GM23338 (cell line): ENCODE results near the gene TEDC2. TPM values are rescaled to one million over a fixed set of nuclear protein-coding genes. Genes with fewer than 3 reads are reported as not detected.

Experiments used
- ATAC-seq: fragments of 200-7000 bp; cut with Tn5 transposase; 3 replicates; pipeline ENCODE4 v1.9.1; 2020
- DNase-seq: peaks from one replicate; pipeline ENCODE4 v3.0.0-alpha.2; 2015; ENCODE audit warnings: low spot score
- H2AFZ ChIP-seq: fragments of 200-600 bp; sonication (generic); 2 replicates; pipeline ENCODE4 v1.8.0; 2016; ENCODE audit warnings: antibody characterized with exemption, mild to moderate bottlenecking, moderate library complexity
- H3F3A ChIP-seq: fragments of 200-600 bp; sonication (generic); replicated peaks from 2 replicates; pipeline ENCODE4 v1.8.0; 2017; ENCODE audit warnings: antibody characterized with exemption, mixed run types, low read depth
- H3K27ac ChIP-seq: fragments of 200-600 bp; sonication (generic); 2 replicates; pipeline ENCODE4 v1.6.1; 2016; ENCODE audit warnings: low read depth
- H3K27me3 ChIP-seq: fragments of 200-600 bp; sonication (generic); 2 replicates; pipeline ENCODE4 v1.8.0; 2016; ENCODE audit warnings: mild to moderate bottlenecking, mixed run types, moderate library complexity; ENCODE audit not compliant: insufficient read depth
- H3K36me3 ChIP-seq: fragments of 200-600 bp; sonication (generic); 2 replicates; pipeline ENCODE4 v1.8.0; 2016; ENCODE audit warnings: mild to moderate bottlenecking; ENCODE audit not compliant: insufficient read depth
- H3K4me1 ChIP-seq: fragments of 200-600 bp; sonication (generic); 2 replicates; pipeline ENCODE4 v1.8.0; 2016; ENCODE audit warnings: mild to moderate bottlenecking, moderate library complexity; ENCODE audit not compliant: insufficient read depth
- H3K4me2 ChIP-seq: fragments of 200-600 bp; sonication (generic); 2 replicates; pipeline ENCODE4 v1.7.1; 2017; ENCODE audit warnings: mixed run types
- H3K4me3 ChIP-seq: fragments of 200-600 bp; sonication (generic); 2 replicates; pipeline ENCODE4 v1.6.1; 2016; ENCODE audit warnings: mixed run types
- H3K79me2 ChIP-seq: fragments of 200-600 bp; sonication (generic); replicated peaks from 2 replicates; pipeline ENCODE4 v1.8.0; 2017; ENCODE audit warnings: mild to moderate bottlenecking; ENCODE audit not compliant: insufficient read depth
- H3K9me2 ChIP-seq: fragments of 200-600 bp; sonication (generic); 2 replicates; pipeline ENCODE4 v1.8.0; 2017; ENCODE audit not compliant: insufficient read depth
- H4K20me1 ChIP-seq: fragments of 200-600 bp; sonication (generic); replicated peaks from 2 replicates; pipeline ENCODE4 v1.8.0; 2017; ENCODE audit warnings: mild to moderate bottlenecking; ENCODE audit not compliant: insufficient read depth
- H3K27ac Mint-ChIP-seq: 2 replicates; pipeline ENCODE4 v1.8.0; 2020; ENCODE audit warnings: inconsistent platforms, mild to moderate bottlenecking, moderate library complexity, mixed read lengths
- H3K27me3 Mint-ChIP-seq: 3 replicates; pipeline ENCODE4 v1.8.0; 2022; ENCODE audit warnings: low read depth, mild to moderate bottlenecking, moderate library complexity, mixed read lengths, inconsistent platforms; ENCODE audit not compliant: insufficient read depth, poor library complexity
- H3K36me3 Mint-ChIP-seq: 3 replicates; pipeline ENCODE4 v1.8.0; 2021; ENCODE audit warnings: low read depth, mild to moderate bottlenecking, inconsistent platforms, moderate library complexity, mixed read lengths
- H3K4me1 Mint-ChIP-seq: 3 replicates; pipeline ENCODE4 v1.8.0; 2020; ENCODE audit warnings: mild to moderate bottlenecking, inconsistent platforms, mixed read lengths
- H3K4me3 Mint-ChIP-seq: 3 replicates; pipeline ENCODE4 v1.8.0; 2021; ENCODE audit warnings: moderate library complexity, mild to moderate bottlenecking, inconsistent platforms, mixed read lengths
- H3K9me3 Mint-ChIP-seq: 3 replicates; pipeline ENCODE4 v1.8.0; 2020; ENCODE audit warnings: moderate library complexity, mild to moderate bottlenecking, inconsistent platforms, mixed read lengths
- CREB1 ChIP-seq: fragments of 250-450 bp; sonication (Bioruptor Pico); IDR thresholded peaks from 2 replicates; pipeline ENCODE4 v1.5.0; 2020; ENCODE audit warnings: low read depth, mild to moderate bottlenecking, moderate library complexity
- CTCF ChIP-seq, 2 experiments: fragments of 200-600 bp in 1 of 2; sonication (generic) in 1 of 2; conservative IDR thresholded peaks; 2 replicates each; pipeline versions ENCODE4 v1.5.1 to v1.6.1; 2016 to 2017; ENCODE audit warnings: antibody characterized with exemption in 2 of 2, low read depth in 2 of 2, mild to moderate bottlenecking in 2 of 2, moderate library complexity in 1 of 2
- ETS1 ChIP-seq: IDR thresholded peaks from 2 replicates; pipeline ENCODE4 v1.6.1; 2016; ENCODE audit warnings: antibody characterized with exemption
- EZH2 ChIP-seq: fragments of 200-600 bp; sonication (generic); IDR thresholded peaks from one replicate; pipeline ENCODE4 v1.8.0; 2017; ENCODE audit warnings: antibody characterized with exemption, mild to moderate bottlenecking, low read depth; ENCODE audit not compliant: unreplicated experiment
- EZH2phosphoT487 ChIP-seq: fragments of 200-600 bp; sonication (generic); IDR thresholded peaks from one replicate; pipeline ENCODE4 v1.8.1; 2018; ENCODE audit warnings: antibody characterized with exemption; ENCODE audit not compliant: unreplicated experiment
- JUNB ChIP-seq: IDR thresholded peaks from one replicate; pipeline ENCODE4 v1.6.1; 2016; ENCODE audit warnings: antibody characterized with exemption; ENCODE audit not compliant: unreplicated experiment
- NANOG ChIP-seq: IDR thresholded peaks from 2 replicates; pipeline ENCODE4 v1.6.1; 2016; ENCODE audit warnings: antibody characterized with exemption, borderline replicate concordance
- POLR2AphosphoS5 ChIP-seq: IDR thresholded peaks from 2 replicates; pipeline ENCODE4 v1.6.1; 2016; ENCODE audit warnings: antibody characterized with exemption, low read depth
- REST ChIP-seq: IDR thresholded peaks from one replicate; pipeline ENCODE4 v1.6.1; 2018; ENCODE audit warnings: antibody characterized with exemption; ENCODE audit not compliant: unreplicated experiment
- STAT1 ChIP-seq: IDR thresholded peaks from one replicate; pipeline ENCODE4 v1.6.1; 2016; ENCODE audit warnings: antibody characterized with exemption; ENCODE audit not compliant: unreplicated experiment
- ZNF114 ChIP-seq: fragments of 250-450 bp; sonication (Bioruptor Pico); IDR thresholded peaks from 2 replicates; pipeline ENCODE4 v1.5.0; 2020; ENCODE audit warnings: mild to moderate bottlenecking, moderate library complexity
- ZNF331 ChIP-seq: fragments of 250-450 bp; sonication (Bioruptor Pico); IDR thresholded peaks from 2 replicates; pipeline ENCODE4 v1.5.0; 2020; ENCODE audit warnings: low read depth, mild to moderate bottlenecking, moderate library complexity
- ZNF462 ChIP-seq: fragments of 250-450 bp; sonication (Bioruptor Pico); IDR thresholded peaks from 2 replicates; pipeline ENCODE4 v1.5.0; 2020; ENCODE audit warnings: mild to moderate bottlenecking, moderate library complexity
- polyA plus RNA-seq: library from polyadenylated mRNA; unstranded; fragments of >200 nt; fragmentation: Nextera tagmentation; extraction: Ambion mirVana; gene quantifications from 2 replicates; pipeline ENCODE4 v1.2.1, GENCODE V29; 2016
- total RNA-seq: library from RNA; depleted of rRNA; stranded (reverse); fragments of >200 nt; shearing (Covaris generic); gene quantifications from 2 replicates; pipeline ENCODE4 v1.2.3, GENCODE V29; 2014

The TEDC2 gene
- total and polyA plus RNA-seq, 2 experiments from 2014 or later = 50.6 to 98.9 TPM

GRCh38 chr16:2424061-2425007, 35.6 kb upstream of the TEDC2 start:
- Histone ChIP-seq H3K4me2 (no peak overlapping the region), H3K27me3 (no peaks in the 10 kb centered on the region), H2AFZ (no peak overlapping the region), H3K27ac (no peak overlapping the region), H3K9me2 (no peaks in the 10 kb centered on the region), H3K4me3 (no peak overlapping the region), H3K79me2 (no peaks in the 10 kb centered on the region), H3K4me1 (no peaks in the 10 kb centered on the region), H4K20me1 (no peaks in the 10 kb centered on the region), H3F3A (0 out of 2 replicates have a peak, but pooled peaks cover 5% of the 10 kb centered on the region), H3K36me3 (no peaks in the 10 kb centered on the region)
- Mint-ChIP-seq H3K27me3 (peaks cover 15% of the 10 kb centered on the region), H3K4me3 (no peak overlapping the region), H3K27ac (no peak overlapping the region), H3K4me1 (peaks cover 9% of the 10 kb centered on the region), H3K9me3 (no peaks in the 10 kb centered on the region; the same call in 2 of the 3 replicates), H3K36me3 (peaks cover 2% of the 10 kb centered on the region; the same call in 1 of the 3 replicates)
- ATAC-seq (no peak), DNase-seq (no peak)
- TF ChIP-seq CREB1 (CRISPR knock-in tag) (no peak), ZNF331 (no peak), ZNF462 (CRISPR knock-in tag) (no peak), EZH2 (no peak), EZH2phosphoT487 (no peak), NANOG (no peak), STAT1 (no peak), POLR2AphosphoS5 (no peak), ZNF114 (CRISPR knock-in tag) (no peak), ETS1 (no peak), JUNB (no peak), CTCF (conservative IDR thresholded peaks at IDR 0.05; ENCODE audit: low read depth in 2 of 2) (no peak), REST (no peak)
